MM.1S (cell line): ENCODE results near the gene MEX3C.

Experiments used
- DNase-seq: peaks from one replicate; pipeline ENCODE4 v3.0.0-alpha.2; 2015
- H2AFZ ChIP-seq: fragments of 300-600 bp; sonication (generic); 2 replicates; pipeline ENCODE4 v1.6.0; 2016; ENCODE audit warnings: antibody characterized with exemption, low read length
- H3F3A ChIP-seq: fragments of 300-600 bp; sonication (generic); 2 replicates; pipeline ENCODE4 v1.6.1; 2016; ENCODE audit warnings: mild to moderate bottlenecking, antibody characterized with exemption, low read length, moderate library complexity, mixed read lengths; ENCODE audit not compliant: insufficient read depth
- H3K27ac ChIP-seq: fragments of 300-600 bp; sonication (generic); 2 replicates; pipeline ENCODE4 v1.5.1; 2016; ENCODE audit warnings: mild to moderate bottlenecking, low read length
- H3K27me3 ChIP-seq: fragments of 300-600 bp; sonication (generic); replicated peaks from 2 replicates; pipeline ENCODE4 v1.6.0; 2016; ENCODE audit warnings: low read length; ENCODE audit not compliant: insufficient read depth
- H3K36me3 ChIP-seq: fragments of 300-600 bp; sonication (generic); replicated peaks from 2 replicates; pipeline ENCODE4 v1.6.1; 2016; ENCODE audit warnings: mild to moderate bottlenecking, low read length, mixed read lengths; ENCODE audit not compliant: insufficient read depth
- H3K4me1 ChIP-seq: fragments of 300-600 bp; sonication (generic); 2 replicates; pipeline ENCODE4 v1.6.1; 2016; ENCODE audit warnings: low read length, mixed read lengths
- H3K4me2 ChIP-seq: fragments of 300-600 bp; sonication (generic); 2 replicates; pipeline ENCODE4 v1.6.0; 2016; ENCODE audit warnings: low read depth, low read length
- H3K4me3 ChIP-seq: fragments of 300-600 bp; sonication (generic); 2 replicates; pipeline ENCODE4 v1.5.1; 2016; ENCODE audit warnings: low read length, mixed read lengths
- H3K79me2 ChIP-seq: fragments of 300-600 bp; sonication (generic); 2 replicates; pipeline ENCODE4 v1.6.1; 2016; ENCODE audit warnings: mixed run types, low read length, mixed read lengths
- H3K9ac ChIP-seq: fragments of 300-600 bp; sonication (generic); 2 replicates; pipeline ENCODE4 v1.6.1; 2016; ENCODE audit warnings: low read length, mixed read lengths
- H3K9me2 ChIP-seq: fragments of 300-600 bp; sonication (generic); replicated peaks from 2 replicates; pipeline ENCODE4 v1.6.1; 2016; ENCODE audit warnings: mild to moderate bottlenecking, low read length, mixed read lengths; ENCODE audit not compliant: insufficient read depth
- H3K9me3 ChIP-seq: fragments of 300-600 bp; sonication (generic); replicated peaks from 2 replicates; pipeline ENCODE4 v1.6.1; 2016; ENCODE audit warnings: mild to moderate bottlenecking, low read length, mixed read lengths; ENCODE audit not compliant: insufficient read depth
- H4K20me1 ChIP-seq: fragments of 300-600 bp; sonication (generic); 2 replicates; pipeline ENCODE4 v1.6.1; 2016; ENCODE audit warnings: mild to moderate bottlenecking, low read length, moderate library complexity, mixed read lengths; ENCODE audit not compliant: insufficient read depth
- EZH2 ChIP-seq: fragments of 300-600 bp; sonication (generic); optimal IDR thresholded peaks from 2 replicates; pipeline ENCODE3; 2017; ENCODE audit warnings: low read depth, mild to moderate bottlenecking, antibody characterized with exemption, low read length, mixed read lengths
- EZH2phosphoT487 ChIP-seq: fragments of 300-600 bp; sonication (generic); IDR thresholded peaks from 2 replicates; pipeline ENCODE4 v1.6.1; 2018; ENCODE audit warnings: antibody characterized with exemption, low read length
- TF ChIP-seq, protein P1 (sequence below): fragments of 300-600 bp; sonication (generic); IDR thresholded peaks from 2 replicates; pipeline ENCODE4 v1.5.1; 2016; ENCODE audit warnings: antibody characterized with exemption, low read length, mixed read lengths

MEX3C gene

DNA sequence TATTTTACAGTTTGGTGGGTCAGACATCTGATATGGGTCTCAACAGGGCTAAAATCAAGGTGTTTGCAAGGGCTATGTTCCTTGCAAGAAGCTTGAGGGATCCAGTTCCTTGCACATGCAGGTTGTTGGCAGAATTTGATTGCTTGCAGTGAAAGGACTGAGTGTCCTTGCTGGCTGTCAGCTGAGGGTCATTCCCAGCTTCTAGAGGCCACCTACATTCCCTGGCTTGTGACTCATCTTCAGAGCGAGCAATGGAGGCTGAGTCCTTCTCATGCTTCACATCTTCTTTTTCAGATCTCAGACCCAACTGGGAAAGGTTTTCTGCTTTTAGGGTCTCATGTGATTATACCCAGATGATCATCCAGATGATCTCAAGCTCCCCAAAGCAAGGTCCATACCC is 12.4 kb downstream of the MEX3C start:
- Histone ChIP-seq H3K27ac (no peak overlapping the region), H3K4me2 (no peak overlapping the region), H3F3A (0 out of 2 replicates have a peak, but pooled peaks cover 3% of the 10 kb centered on the region), H3K4me3 (no peak overlapping the region), H4K20me1 (peaks cover 20% of the 10 kb centered on the region; the same call in 1 of the 2 replicates), H3K4me1 (peaks cover 36% of the 10 kb centered on the region), H3K27me3 (no peaks in the 10 kb centered on the region), H3K9me2 (no peaks in the 10 kb centered on the region), H3K36me3 (peaks cover 8% of the 10 kb centered on the region; the same call in 1 of the 2 replicates), H3K9ac (no peak overlapping the region), H2AFZ (no peak overlapping the region), H3K79me2 (peaks cover 100% of the 10 kb centered on the region), H3K9me3 (no peaks in the 10 kb centered on the region)
- no peak for DNase-seq
- TF ChIP-seq EZH2phosphoT487, result no peak
- TF ChIP-seq, protein P1, sequence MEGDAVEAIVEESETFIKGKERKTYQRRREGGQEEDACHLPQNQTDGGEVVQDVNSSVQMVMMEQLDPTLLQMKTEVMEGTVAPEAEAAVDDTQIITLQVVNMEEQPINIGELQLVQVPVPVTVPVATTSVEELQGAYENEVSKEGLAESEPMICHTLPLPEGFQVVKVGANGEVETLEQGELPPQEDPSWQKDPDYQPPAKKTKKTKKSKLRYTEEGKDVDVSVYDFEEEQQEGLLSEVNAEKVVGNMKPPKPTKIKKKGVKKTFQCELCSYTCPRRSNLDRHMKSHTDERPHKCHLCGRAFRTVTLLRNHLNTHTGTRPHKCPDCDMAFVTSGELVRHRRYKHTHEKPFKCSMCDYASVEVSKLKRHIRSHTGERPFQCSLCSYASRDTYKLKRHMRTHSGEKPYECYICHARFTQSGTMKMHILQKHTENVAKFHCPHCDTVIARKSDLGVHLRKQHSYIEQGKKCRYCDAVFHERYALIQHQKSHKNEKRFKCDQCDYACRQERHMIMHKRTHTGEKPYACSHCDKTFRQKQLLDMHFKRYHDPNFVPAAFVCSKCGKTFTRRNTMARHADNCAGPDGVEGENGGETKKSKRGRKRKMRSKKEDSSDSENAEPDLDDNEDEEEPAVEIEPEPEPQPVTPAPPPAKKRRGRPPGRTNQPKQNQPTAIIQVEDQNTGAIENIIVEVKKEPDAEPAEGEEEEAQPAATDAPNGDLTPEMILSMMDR, result no peak
- no peak for TF ChIP-seq EZH2

DNA sequence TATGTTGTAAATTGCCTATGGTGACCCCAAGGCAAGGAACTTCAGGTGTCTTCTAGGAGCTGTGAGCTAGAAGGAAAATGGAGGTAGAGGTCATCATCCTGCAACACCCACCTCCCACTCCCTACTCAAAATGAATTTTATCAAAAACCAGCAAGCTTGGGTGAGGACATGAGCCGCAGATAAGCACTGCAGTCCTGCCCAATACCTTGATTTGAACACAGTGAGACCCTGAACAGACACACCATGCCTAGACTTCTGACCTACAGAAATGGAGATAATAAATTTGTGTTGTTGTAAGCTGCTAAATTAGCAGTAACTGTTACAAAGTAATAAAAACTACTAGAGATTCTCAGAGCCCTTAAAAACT is 13.4 kb downstream of the MEX3C start:
- Histone ChIP-seq H3K36me3 (peaks cover 8% of the 10 kb centered on the region; the same call in 1 of the 2 replicates), H3K4me3 (no peak overlapping the region), H3K79me2 (peaks cover 100% of the 10 kb centered on the region), H3K27ac (no peak overlapping the region), H3F3A (0 out of 2 replicates have a peak, but pooled peaks cover 3% of the 10 kb centered on the region), H3K9me2 (no peaks in the 10 kb centered on the region), H3K4me2 (no peak overlapping the region), H3K9me3 (no peaks in the 10 kb centered on the region), H4K20me1 (peaks cover 27% of the 10 kb centered on the region), H3K27me3 (no peaks in the 10 kb centered on the region), H3K9ac (no peak overlapping the region), H2AFZ (no peak overlapping the region), H3K4me1 (peaks cover 29% of the 10 kb centered on the region)
- no peak for DNase-seq
- TF ChIP-seq EZH2 (no peak), EZH2phosphoT487 (no peak)
- TF ChIP-seq, protein P1, result no peak

DNA sequence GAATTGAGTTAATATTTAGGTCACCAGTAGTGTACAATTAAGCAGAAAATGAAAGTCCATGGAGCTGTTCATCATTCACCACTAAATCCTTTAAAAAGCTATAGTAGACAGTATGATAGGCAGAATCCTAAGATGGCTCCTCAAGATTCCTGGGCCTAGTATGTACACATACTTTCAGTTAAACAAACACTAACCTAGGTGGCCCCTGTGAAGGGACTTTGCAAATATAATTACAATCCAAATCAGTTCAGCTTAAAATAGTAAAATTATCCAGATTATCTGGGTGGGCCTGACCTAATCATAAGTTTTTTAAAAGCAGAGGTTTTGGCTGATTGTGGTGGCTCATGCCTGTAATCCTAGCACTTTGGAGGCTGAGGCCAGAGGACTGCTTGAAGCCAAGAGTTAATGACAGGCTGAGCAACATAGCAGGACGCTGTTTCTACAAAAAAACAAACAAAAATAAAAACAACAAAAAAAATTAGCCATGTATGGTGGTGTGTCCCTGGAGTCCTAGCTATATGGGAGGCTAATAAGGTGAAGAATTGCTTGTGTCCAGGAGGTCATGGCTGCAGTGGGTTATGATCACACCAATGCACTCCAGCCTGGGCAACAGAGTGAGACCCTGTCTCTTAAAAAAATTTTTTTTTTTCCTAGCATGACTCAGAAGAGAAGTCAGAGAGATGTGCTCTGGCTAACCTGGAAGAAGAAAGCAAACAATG is 13.9 kb downstream of the MEX3C start:
- peaks cover 24% of the 10 kb centered on the region for H3K4me1 ChIP-seq
- no peak for TF ChIP-seq EZH2phosphoT487
- no peak for TF ChIP-seq EZH2
- TF ChIP-seq, protein P1, result no peak
- H4K20me1 ChIP-seq, result peaks cover 27% of the 10 kb centered on the region
- H3K9me2 ChIP-seq, result no peaks in the 10 kb centered on the region
- no peak overlapping the region for H3K4me3 ChIP-seq
- no peak overlapping the region for H3K27ac ChIP-seq
- H3K36me3 ChIP-seq, result peaks cover 8% of the 10 kb centered on the region; the same call in 1 of the 2 replicates
- no peak overlapping the region for H2AFZ ChIP-seq
- no peak overlapping the region for H3K4me2 ChIP-seq
- peaks cover 100% of the 10 kb centered on the region for H3K79me2 ChIP-seq
- no peak overlapping the region for H3K9ac ChIP-seq
- no peaks in the 10 kb centered on the region for H3K27me3 ChIP-seq
- H3F3A ChIP-seq, result 0 out of 2 replicates have a peak, but pooled peaks cover 3% of the 10 kb centered on the region
- no peak for DNase-seq
- H3K9me3 ChIP-seq, result no peaks in the 10 kb centered on the region
